ENCODE data around the gene SACM1L.

DNA sequence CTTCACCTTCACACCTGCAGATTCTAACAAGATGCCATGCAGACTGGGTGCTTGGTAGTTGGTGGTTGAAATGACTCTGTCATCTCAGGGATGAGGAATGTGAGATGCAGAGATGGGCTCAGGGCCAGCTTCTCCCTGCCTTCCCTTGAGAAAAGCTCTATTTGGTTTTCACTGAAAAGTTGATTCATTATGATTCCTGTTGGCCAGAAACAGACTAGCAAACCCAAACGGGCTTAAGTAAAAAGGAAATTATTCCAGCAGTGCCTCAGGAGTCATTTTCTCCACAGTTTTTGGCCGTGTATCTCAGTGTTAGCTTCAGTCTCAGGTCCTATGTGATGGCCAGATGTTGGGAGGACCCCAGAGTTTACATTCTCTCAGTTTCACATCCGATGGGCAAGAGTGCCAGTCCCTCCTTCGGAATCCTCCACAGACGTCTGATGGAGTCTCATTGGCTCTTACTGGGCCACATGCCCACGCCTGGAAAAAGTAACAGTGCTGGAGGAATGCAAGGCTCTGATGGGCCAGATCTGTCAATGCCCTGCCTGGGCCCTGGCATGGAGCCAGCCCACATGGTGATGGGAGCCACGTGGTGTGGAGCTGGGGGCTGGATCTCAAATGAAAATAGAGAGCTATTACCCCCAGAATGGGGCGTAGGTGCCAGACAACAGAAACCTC lies 22.3 kb upstream of the SACM1L start:
- TF ChIP-seq, protein P1, sequence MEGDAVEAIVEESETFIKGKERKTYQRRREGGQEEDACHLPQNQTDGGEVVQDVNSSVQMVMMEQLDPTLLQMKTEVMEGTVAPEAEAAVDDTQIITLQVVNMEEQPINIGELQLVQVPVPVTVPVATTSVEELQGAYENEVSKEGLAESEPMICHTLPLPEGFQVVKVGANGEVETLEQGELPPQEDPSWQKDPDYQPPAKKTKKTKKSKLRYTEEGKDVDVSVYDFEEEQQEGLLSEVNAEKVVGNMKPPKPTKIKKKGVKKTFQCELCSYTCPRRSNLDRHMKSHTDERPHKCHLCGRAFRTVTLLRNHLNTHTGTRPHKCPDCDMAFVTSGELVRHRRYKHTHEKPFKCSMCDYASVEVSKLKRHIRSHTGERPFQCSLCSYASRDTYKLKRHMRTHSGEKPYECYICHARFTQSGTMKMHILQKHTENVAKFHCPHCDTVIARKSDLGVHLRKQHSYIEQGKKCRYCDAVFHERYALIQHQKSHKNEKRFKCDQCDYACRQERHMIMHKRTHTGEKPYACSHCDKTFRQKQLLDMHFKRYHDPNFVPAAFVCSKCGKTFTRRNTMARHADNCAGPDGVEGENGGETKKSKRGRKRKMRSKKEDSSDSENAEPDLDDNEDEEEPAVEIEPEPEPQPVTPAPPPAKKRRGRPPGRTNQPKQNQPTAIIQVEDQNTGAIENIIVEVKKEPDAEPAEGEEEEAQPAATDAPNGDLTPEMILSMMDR (IDR thresholded peaks at IDR 0.05): no peak
- TF ChIP-seq NR2C2 (CRISPR knock-in tag; IDR thresholded peaks at IDR 0.05) (no peak), ZNF138 (CRISPR knock-in tag; conservative IDR thresholded peaks at IDR 0.05) (no peak), ZNF671 (CRISPR knock-in tag; IDR thresholded peaks at IDR 0.05) (no peak), TP53 (CRISPR knock-in tag; IDR thresholded peaks at IDR 0.05) (no peak), ETV6 (CRISPR knock-in tag; IDR thresholded peaks at IDR 0.05) (no peak), FOXJ3 (CRISPR knock-in tag; IDR thresholded peaks at IDR 0.05; ENCODE audit: borderline replicate concordance) (no peak), TEAD4 (CRISPR knock-in tag; IDR thresholded peaks at IDR 0.05) (no peak)
- TF ChIP-seq, protein P2, sequence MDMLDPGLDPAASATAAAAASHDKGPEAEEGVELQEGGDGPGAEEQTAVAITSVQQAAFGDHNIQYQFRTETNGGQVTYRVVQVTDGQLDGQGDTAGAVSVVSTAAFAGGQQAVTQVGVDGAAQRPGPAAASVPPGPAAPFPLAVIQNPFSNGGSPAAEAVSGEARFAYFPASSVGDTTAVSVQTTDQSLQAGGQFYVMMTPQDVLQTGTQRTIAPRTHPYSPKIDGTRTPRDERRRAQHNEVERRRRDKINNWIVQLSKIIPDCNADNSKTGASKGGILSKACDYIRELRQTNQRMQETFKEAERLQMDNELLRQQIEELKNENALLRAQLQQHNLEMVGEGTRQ (CRISPR knock-in tag; IDR thresholded peaks at IDR 0.05): no peak
- TF ChIP-seq, protein P3, sequence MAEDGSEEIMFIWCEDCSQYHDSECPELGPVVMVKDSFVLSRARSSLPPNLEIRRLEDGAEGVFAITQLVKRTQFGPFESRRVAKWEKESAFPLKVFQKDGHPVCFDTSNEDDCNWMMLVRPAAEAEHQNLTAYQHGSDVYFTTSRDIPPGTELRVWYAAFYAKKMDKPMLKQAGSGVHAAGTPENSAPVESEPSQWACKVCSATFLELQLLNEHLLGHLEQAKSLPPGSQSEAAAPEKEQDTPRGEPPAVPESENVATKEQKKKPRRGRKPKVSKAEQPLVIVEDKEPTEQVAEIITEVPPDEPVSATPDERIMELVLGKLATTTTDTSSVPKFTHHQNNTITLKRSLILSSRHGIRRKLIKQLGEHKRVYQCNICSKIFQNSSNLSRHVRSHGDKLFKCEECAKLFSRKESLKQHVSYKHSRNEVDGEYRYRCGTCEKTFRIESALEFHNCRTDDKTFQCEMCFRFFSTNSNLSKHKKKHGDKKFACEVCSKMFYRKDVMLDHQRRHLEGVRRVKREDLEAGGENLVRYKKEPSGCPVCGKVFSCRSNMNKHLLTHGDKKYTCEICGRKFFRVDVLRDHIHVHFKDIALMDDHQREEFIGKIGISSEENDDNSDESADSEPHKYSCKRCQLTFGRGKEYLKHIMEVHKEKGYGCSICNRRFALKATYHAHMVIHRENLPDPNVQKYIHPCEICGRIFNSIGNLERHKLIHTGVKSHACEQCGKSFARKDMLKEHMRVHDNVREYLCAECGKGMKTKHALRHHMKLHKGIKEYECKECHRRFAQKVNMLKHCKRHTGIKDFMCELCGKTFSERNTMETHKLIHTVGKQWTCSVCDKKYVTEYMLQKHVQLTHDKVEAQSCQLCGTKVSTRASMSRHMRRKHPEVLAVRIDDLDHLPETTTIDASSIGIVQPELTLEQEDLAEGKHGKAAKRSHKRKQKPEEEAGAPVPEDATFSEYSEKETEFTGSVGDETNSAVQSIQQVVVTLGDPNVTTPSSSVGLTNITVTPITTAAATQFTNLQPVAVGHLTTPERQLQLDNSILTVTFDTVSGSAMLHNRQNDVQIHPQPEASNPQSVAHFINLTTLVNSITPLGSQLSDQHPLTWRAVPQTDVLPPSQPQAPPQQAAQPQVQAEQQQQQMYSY (CRISPR knock-in tag; IDR thresholded peaks at IDR 0.05): no peak
